HEK293T (cell line): Measurements from ENCODE around the gene SPSB3.

Experiments
- CTCF ChIA-PET: fragments of 350-600 bp; formaldehyde crosslinking; extraction: SDS; loops from one replicate; lab custom pipeline; 2021; ENCODE audit warnings: antibody characterized with exemption, inconsistent platforms; lab: Yijun Ruan, JAX
- POLR2A ChIA-PET: fragments of 350-600 bp; formaldehyde crosslinking; extraction: SDS; loops from one replicate; lab custom pipeline; 2020; ENCODE audit warnings: antibody characterized with exemption, inconsistent platforms; lab: Yijun Ruan, JAX
- DNase-seq: peaks from one replicate; pipeline ENCODE4 v3.0.0; 2012; ENCODE audit warnings: mixed read lengths; ENCODE audit errors: extremely low spot score
- ARNT ChIP-seq: fragments of 450-650 bp; IDR thresholded peaks from 2 replicates; pipeline ENCODE4 v1.6.1; 2017; ENCODE audit warnings: mild to moderate bottlenecking
- BHLHE40 ChIP-seq: fragments of 450-650 bp; IDR thresholded peaks from 2 replicates; pipeline ENCODE4 v1.6.1; 2016; ENCODE audit warnings: mild to moderate bottlenecking, moderate library complexity, borderline replicate concordance
- CTBP1 ChIP-seq: fragments of 450-650 bp; IDR thresholded peaks from 2 replicates; pipeline ENCODE4 v1.6.1; 2016; ENCODE audit warnings: borderline replicate concordance
- ELF4 ChIP-seq: fragments of 450-650 bp; IDR thresholded peaks from 2 replicates; pipeline ENCODE4 v1.6.1; 2017; ENCODE audit warnings: antibody characterized with exemption
- FOXA1 ChIP-seq: fragments of 450-650 bp; IDR thresholded peaks from 2 replicates; pipeline ENCODE4 v1.6.1; 2016; ENCODE audit warnings: mild to moderate bottlenecking
- FOXK2 ChIP-seq: fragments of 450-650 bp; IDR thresholded peaks from 2 replicates; pipeline ENCODE4 v1.6.1; 2016; ENCODE audit warnings: mild to moderate bottlenecking
- FOXM1 ChIP-seq: fragments of 450-650 bp; IDR thresholded peaks from 2 replicates; pipeline ENCODE4 v1.6.1; 2017; ENCODE audit warnings: mild to moderate bottlenecking, borderline replicate concordance
- HDGF ChIP-seq: fragments of 450-650 bp; IDR thresholded peaks from 2 replicates; pipeline ENCODE4 v1.6.1; 2017; ENCODE audit warnings: antibody characterized with exemption, borderline replicate concordance
- L3MBTL2 ChIP-seq: fragments of 450-650 bp; conservative IDR thresholded peaks from 2 replicates; pipeline ENCODE4 v1.6.1; 2016; ENCODE audit warnings: mild to moderate bottlenecking
- LEF1 ChIP-seq: fragments of 450-650 bp; IDR thresholded peaks from 2 replicates; pipeline ENCODE4 v1.6.1; 2017; ENCODE audit warnings: mild to moderate bottlenecking, borderline replicate concordance
- NFRKB ChIP-seq: fragments of 450-650 bp; IDR thresholded peaks from 2 replicates; pipeline ENCODE4 v1.6.1; 2016; ENCODE audit warnings: mild to moderate bottlenecking, moderate library complexity
- SP1 ChIP-seq: fragments of 450-650 bp; IDR thresholded peaks from 2 replicates; pipeline ENCODE4 v1.6.1; 2017
- SUZ12 ChIP-seq: fragments of 450-650 bp; IDR thresholded peaks from 2 replicates; pipeline ENCODE4 v1.6.1; 2016; ENCODE audit warnings: mild to moderate bottlenecking
- TARDBP ChIP-seq: fragments of 450-650 bp; IDR thresholded peaks from 2 replicates; pipeline ENCODE4 v1.6.1; 2016
- ZNF384 ChIP-seq: fragments of 450-650 bp; IDR thresholded peaks from 2 replicates; pipeline ENCODE4 v1.6.1; 2016
- TF ChIP-seq, protein P1 (sequence below): fragments of 450-650 bp; IDR thresholded peaks from 2 replicates; pipeline ENCODE4 v1.6.1; 2016

SPSB3 gene

GRCh38 chr16:1759511-1759910, 22.9 kb downstream of the SPSB3 start:
- TF ChIP-seq HDGF (no peak), TARDBP (no peak), L3MBTL2 (no peak)
- no peak for DNase-seq
- ChIA-PET POLR2A (interaction anchor here (1.3 kb wide), 2 partner anchors 13 kb away, joined by 3 to 5 read pairs; partner anchors contain the start of genes EME2, MRPS34 and NME3), CTCF (no interaction called here)

- CTCF ChIA-PET = no interaction called here
- POLR2A ChIA-PET = interaction anchor here (1.3 kb wide), 1 partner anchor 13 kb away, joined by 3 read pairs; the partner anchor contains the start of genes EME2 and MRPS34
- TF ChIP-seq SUZ12 (no peak), HDGF (no peak), FOXA1 (no peak), BHLHE40 (no peak), FOXM1 (no peak), ZNF384 (no peak), SP1 (no peak), ELF4 (no peak)
- TF ChIP-seq, protein P1, sequence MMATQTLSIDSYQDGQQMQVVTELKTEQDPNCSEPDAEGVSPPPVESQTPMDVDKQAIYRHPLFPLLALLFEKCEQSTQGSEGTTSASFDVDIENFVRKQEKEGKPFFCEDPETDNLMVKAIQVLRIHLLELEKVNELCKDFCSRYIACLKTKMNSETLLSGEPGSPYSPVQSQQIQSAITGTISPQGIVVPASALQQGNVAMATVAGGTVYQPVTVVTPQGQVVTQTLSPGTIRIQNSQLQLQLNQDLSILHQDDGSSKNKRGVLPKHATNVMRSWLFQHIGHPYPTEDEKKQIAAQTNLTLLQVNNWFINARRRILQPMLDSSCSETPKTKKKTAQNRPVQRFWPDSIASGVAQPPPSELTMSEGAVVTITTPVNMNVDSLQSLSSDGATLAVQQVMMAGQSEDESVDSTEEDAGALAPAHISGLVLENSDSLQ = no peak
- DNase-seq = no peak
These were observed 23.4 kb downstream of the SPSB3 start for GRCh38 chr16:1758923-1759322.

DNA sequence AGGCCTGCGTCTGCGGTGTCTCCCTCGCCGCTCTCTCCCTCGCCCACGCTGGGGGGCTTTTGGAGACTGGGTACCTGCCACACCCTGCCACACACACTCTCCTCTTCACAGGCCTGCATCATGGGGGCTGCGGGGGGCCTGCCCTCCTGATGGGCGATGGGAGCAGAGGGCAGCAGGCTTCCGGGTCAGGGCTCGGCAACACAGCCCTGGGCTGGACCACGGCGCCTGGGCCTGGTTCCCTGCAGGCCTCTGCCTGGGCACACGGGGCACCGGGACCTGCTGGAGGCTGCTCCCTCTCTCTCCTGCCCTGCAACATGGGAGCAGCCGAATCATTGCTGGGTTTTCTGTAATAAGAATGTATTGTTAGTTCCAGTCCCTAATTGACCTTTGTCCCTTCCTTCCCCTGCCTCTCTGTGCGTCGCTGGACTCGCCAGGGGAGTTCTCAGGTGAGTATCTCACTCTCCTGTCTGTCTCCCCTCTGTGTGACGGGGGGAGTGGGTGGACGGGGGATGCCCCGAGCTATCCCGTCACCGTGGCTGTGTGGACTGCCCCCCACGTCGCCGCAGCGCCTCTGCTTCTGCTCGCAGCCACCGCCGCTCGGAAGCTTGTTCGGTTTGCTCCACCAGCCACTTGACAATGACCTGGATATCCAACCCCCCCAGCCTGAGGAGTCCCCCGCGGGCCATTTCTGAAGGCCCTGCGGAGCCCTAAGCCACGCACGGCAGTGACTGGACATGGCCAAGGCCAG, 24.5 kb downstream of the SPSB3 start:
- TF ChIP-seq BHLHE40 (no peak), HDGF (no peak), CTBP1 (no peak)
- CTCF ChIA-PET = no interaction called here

DNA sequence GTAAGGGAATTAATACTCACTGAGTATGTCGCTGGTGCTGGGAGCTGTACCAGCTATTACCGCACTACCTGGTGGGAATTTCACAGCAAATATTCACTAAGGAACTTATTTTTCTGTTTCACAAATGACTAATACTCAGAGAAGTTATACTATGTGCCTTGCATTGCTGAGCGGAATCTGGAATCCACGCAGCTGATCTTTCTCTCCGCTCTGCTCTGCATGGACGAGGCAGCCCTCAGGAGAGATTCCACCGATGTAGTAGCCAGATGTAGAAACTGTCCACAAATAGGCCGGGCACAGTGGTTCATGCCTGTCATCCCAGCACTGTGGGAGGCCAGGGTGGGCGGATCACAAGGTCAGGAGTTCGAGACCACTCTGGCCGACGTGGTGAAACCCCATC, 28.2 kb downstream of the SPSB3 start:
- no peak for DNase-seq
- TF ChIP-seq TARDBP (no peak), FOXK2 (no peak), CTBP1 (no peak), SP1 (no peak), BHLHE40 (no peak), SUZ12 (no peak), NFRKB (no peak), ELF4 (no peak)
- TF ChIP-seq, protein P1 = no peak
- POLR2A ChIA-PET = no interaction called here
- CTCF ChIA-PET = no interaction called here

More for the DNA sequence above, 24.5 kb downstream of the SPSB3 start:
- POLR2A ChIA-PET = interaction anchor here (1.3 kb wide), 1 partner anchor 15 kb away, joined by 3 read pairs; the partner anchor contains the start of genes EME2 and MRPS34
- DNase-seq = no peak

GRCh38 chr16:1752853-1753252, 29.5 kb downstream of the SPSB3 start:
- TF ChIP-seq, protein P1 = no peak
- no peak for TF ChIP-seq HDGF
- TF ChIP-seq NFRKB = no peak
- TF ChIP-seq ELF4 = no peak
- no peak for TF ChIP-seq FOXK2
- TF ChIP-seq FOXA1 = no peak
- TF ChIP-seq TARDBP = no peak
- no peak for TF ChIP-seq SP1
- TF ChIP-seq L3MBTL2 = no peak
- no peak for TF ChIP-seq FOXM1
- TF ChIP-seq CTBP1 = no peak
- TF ChIP-seq ZNF384 = no peak
- no peak for TF ChIP-seq LEF1
- TF ChIP-seq BHLHE40 = no peak
- ChIA-PET POLR2A (no interaction called here), CTCF (no interaction called here)
- DNase-seq = no peak

DNA sequence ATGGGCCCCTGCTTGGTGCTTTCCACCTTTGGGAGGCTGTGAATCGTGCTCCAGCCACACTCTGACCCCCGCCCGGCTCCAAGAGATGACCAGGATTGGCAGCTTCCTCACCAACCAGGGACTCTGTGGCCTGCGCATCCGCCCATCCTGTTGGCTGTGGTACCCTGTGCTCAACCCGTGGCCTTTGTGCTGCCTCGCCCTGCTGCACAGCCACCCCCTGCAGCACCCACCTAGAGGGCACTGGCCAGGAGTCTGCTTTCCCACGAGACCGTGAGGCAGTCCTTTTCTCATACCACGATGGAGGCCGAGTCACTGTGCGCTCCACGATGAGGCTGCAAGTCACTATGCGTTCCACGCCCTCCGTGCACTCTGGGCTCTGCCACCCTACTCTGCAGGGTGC, 30.4 kb downstream of the SPSB3 start:
- DNase-seq = no peak
- POLR2A ChIA-PET = interaction anchor here (0.9 kb wide), 1 partner anchor 31 kb away, joined by 4 read pairs; the partner anchor contains the start of gene NUBP2
- TF ChIP-seq L3MBTL2 = no peak
- no peak for TF ChIP-seq ELF4
- TF ChIP-seq FOXA1 = no peak
- TF ChIP-seq CTBP1 = no peak
- no peak for TF ChIP-seq FOXK2
- no peak for TF ChIP-seq ARNT
- TF ChIP-seq LEF1 = no peak
- no peak for TF ChIP-seq FOXM1
- TF ChIP-seq ZNF384 = no peak
- TF ChIP-seq, protein P1 = no peak
- TF ChIP-seq HDGF = no peak
- TF ChIP-seq SUZ12 = no peak
- TF ChIP-seq NFRKB = no peak
- TF ChIP-seq SP1 = no peak
- TF ChIP-seq TARDBP = no peak
- CTCF ChIA-PET = no interaction called here
